OCI-LY7 (cell line): ENCODE results near the gene ARAP1.

Experiments used
- CTCF ChIP-seq: fragments of 200-600 bp; sonication (generic); conservative IDR thresholded peaks from 2 replicates; pipeline ENCODE4 v1.5.1; 2014; ENCODE audit warnings: mild to moderate bottlenecking, antibody characterized with exemption, low read length, moderate library complexity, mixed read lengths
- EZH2phosphoT487 ChIP-seq: fragments of 200-600 bp; sonication (generic); IDR thresholded peaks from 2 replicates; pipeline ENCODE4 v1.6.1; 2018; ENCODE audit warnings: low read depth, borderline replicate concordance, mild to moderate bottlenecking, mixed run types, antibody characterized with exemption, low read length, moderate library complexity, mixed read lengths

GRCh38 chr11:72716290-72716689 lies 35.9 kb downstream of the ARAP1 start:
- no peak for TF ChIP-seq CTCF
- TF ChIP-seq EZH2phosphoT487: no peak
